Lower lobe of right lung (tissue), 2 donors: ENCODE data around the gene ULK2. TPM values are rescaled to one million over a fixed set of nuclear protein-coding genes. Genes with fewer than 3 reads are reported as not detected.
"Not testable (repeated sequence)": the region's sequence is repeated elsewhere in the genome, so short reads cannot be mapped to it uniquely, and the experiment has no call there.

Source experiments
- ATAC-seq, 2 donors: fragments of 200-7000 bp; cut with Tn5 transposase; one replicate each; pipeline ENCODE4 v1.9.1; 2020 to 2022; ENCODE audit warnings: mild to moderate bottlenecking in 2 of 2, moderate library complexity in 2 of 2
- DNase-seq: peaks from one replicate; pipeline ENCODE4 v3.0.0-alpha.2; 2020
- H3K27ac ChIP-seq: fragments of 200-600 bp; one replicate; pipeline ENCODE4 v1.8.0; 2022
- H3K27me3 ChIP-seq: fragments of 200-600 bp; one replicate; pipeline ENCODE4 v1.8.0; 2022; ENCODE audit warnings: low read depth
- H3K36me3 ChIP-seq: fragments of 200-600 bp; one replicate; pipeline ENCODE4 v1.8.0; 2022; ENCODE audit warnings: mild to moderate bottlenecking
- H3K4me1 ChIP-seq: fragments of 200-600 bp; one replicate; pipeline ENCODE4 v1.8.0; 2022
- H3K4me3 ChIP-seq: fragments of 200-600 bp; one replicate; pipeline ENCODE4 v1.8.0; 2022; ENCODE audit warnings: mild to moderate bottlenecking
- H3K9me3 ChIP-seq: fragments of 200-600 bp; one replicate; pipeline ENCODE4 v1.8.0; 2022
- CTCF ChIP-seq: fragments of 200-600 bp; IDR thresholded peaks from one replicate; pipeline ENCODE4 v1.8.0; 2022; ENCODE audit warnings: antibody characterized with exemption, mild to moderate bottlenecking
- intact Hi-C: fragments of 100-400 bp; cut with DNase I; formaldehyde crosslinking; loops from one replicate; pipeline ENCODE4 v1.11.0; 2022
- total RNA-seq: library from RNA; stranded (reverse); fragmentation: NEBNext Ultra II Directional; extraction: Animal tissue kit (Norgen Biotek cat#: 25700); gene quantifications from one replicate; pipeline ENCODE4 v1.2.1, GENCODE V29; 2021
- donor health status: DM: no; HTN: yes; CAD: no; lungs with severe emphysema.

The ULK2 gene
- total RNA-seq, 1 donor from 2014 or later = 20.1 TPM

GRCh38 chr17:19867079-19867328, 732 bp downstream of the ULK2 start:
- ATAC-seq (peak; percentile 82 to 85), DNase-seq (peak; percentile 83)
- no peaks in the 10 kb centered on the region for H3K27me3 ChIP-seq
- peak overlapping the region; percentile 81 for H3K4me3 ChIP-seq
- peaks cover 13% of the 10 kb centered on the region for H3K36me3 ChIP-seq
- peak overlapping the region; percentile 92 for H3K27ac ChIP-seq
- intact Hi-C loops = no loop called here
- peak; percentile 30 for TF ChIP-seq CTCF
- H3K4me1 ChIP-seq = peaks cover 9% of the 10 kb centered on the region
- no peaks in the 10 kb centered on the region for H3K9me3 ChIP-seq

- no peak for DNase-seq
- ATAC-seq = no peak
These were observed 2.7 kb downstream of the ULK2 start for GRCh38 chr17:19865021-19865420.

GRCh38 chr17:19860647-19861177, 7.0 kb downstream of the ULK2 start:
- H3K9me3 ChIP-seq, H3K27me3 ChIP-seq, intact Hi-C loops, H3K27ac ChIP-seq, H3K4me1 ChIP-seq, H3K4me3 ChIP-seq, ATAC-seq, DNase-seq: not testable (repeated sequence)
- H3K36me3 ChIP-seq = peaks cover 40% of the 10 kb centered on the region

More at GRCh38 chr17:19865021-19865420, 2.7 kb downstream of the ULK2 start:
- Histone ChIP-seq H3K36me3 (peaks cover 28% of the 10 kb centered on the region), H3K4me3 (no peak overlapping the region), H3K27me3 (no peaks in the 10 kb centered on the region), H3K4me1 (peaks cover 9% of the 10 kb centered on the region), H3K27ac (no peak overlapping the region), H3K9me3 (no peaks in the 10 kb centered on the region)
- intact Hi-C loops = no loop called here
- TF ChIP-seq CTCF = no peak

GRCh38 chr17:19857640-19858039, 10.1 kb downstream of the ULK2 start:
- Histone ChIP-seq H3K4me3 (no peak overlapping the region), H3K27ac (no peak overlapping the region), H3K9me3 (no peaks in the 10 kb centered on the region), H3K27me3 (no peaks in the 10 kb centered on the region), H3K36me3 (peaks cover 33% of the 10 kb centered on the region), H3K4me1 (no peaks in the 10 kb centered on the region)
- ATAC-seq = no peak
- intact Hi-C loops = no loop called here
- no peak for TF ChIP-seq CTCF
- no peak for DNase-seq

GRCh38 chr17:19833914-19834313, 33.8 kb downstream of the ULK2 start:
- ATAC-seq (no peak), DNase-seq (no peak)
- H3K4me1 ChIP-seq = no peaks in the 10 kb centered on the region
- no peak for TF ChIP-seq CTCF
- no peak overlapping the region for H3K27ac ChIP-seq
- intact Hi-C loops = no loop called here
- H3K36me3 ChIP-seq = peaks cover 57% of the 10 kb centered on the region
- no peak overlapping the region for H3K4me3 ChIP-seq
- no peaks in the 10 kb centered on the region for H3K9me3 ChIP-seq
- no peaks in the 10 kb centered on the region for H3K27me3 ChIP-seq

- no peak overlapping the region for H3K4me3 ChIP-seq
- DNase-seq (no peak), ATAC-seq (no peak)
- intact Hi-C loops = no loop called here
- H3K27me3 ChIP-seq = no peaks in the 10 kb centered on the region
- no peaks in the 10 kb centered on the region for H3K9me3 ChIP-seq
- H3K4me1 ChIP-seq = no peaks in the 10 kb centered on the region
- TF ChIP-seq CTCF = no peak
- H3K36me3 ChIP-seq = peaks cover 32% of the 10 kb centered on the region
- no peak overlapping the region for H3K27ac ChIP-seq
These were observed 37.7 kb downstream of the ULK2 start for GRCh38 chr17:19830061-19830460.
